Activated CD4-positive, alpha-beta memory T cell treated with anti-CD3 and anti-CD28 coated beads, Interleukin-2, amount 10 ng/mL, durations not matched to agents 7 days and 5 days (primary cell): Measurements from ENCODE around the gene CCDC182. TPM values are rescaled to one million over a fixed set of nuclear protein-coding genes. Genes with fewer than 3 reads are reported as not detected.

Source experiments
- CTCF ChIA-PET: fragments of 350-600 bp; sonication (Branson Sonifier 250); formaldehyde crosslinking; loops from one replicate; lab custom pipeline; 2021; ENCODE audit warnings: antibody characterized with exemption, inconsistent platforms; lab: Charles Lee
- POLR2A ChIA-PET: fragments of 350-600 bp; sonication (Branson Sonifier 250); formaldehyde crosslinking; loops from one replicate; lab custom pipeline; 2021; ENCODE audit warnings: antibody characterized with exemption; lab: Charles Lee
- DNase-seq: peaks from one replicate; pipeline ENCODE4 v3.0.0-alpha.2; 2020
- H3K27ac Mint-ChIP-seq: one replicate; pipeline ENCODE4 v1.8.0; 2021; ENCODE audit warnings: mild to moderate bottlenecking, mixed read lengths
- H3K27me3 Mint-ChIP-seq: one replicate; pipeline ENCODE4 v1.8.0; 2021; ENCODE audit warnings: mixed read lengths
- H3K36me3 Mint-ChIP-seq: one replicate; pipeline ENCODE4 v1.8.0; 2021; ENCODE audit warnings: low read depth, mixed read lengths
- H3K4me1 Mint-ChIP-seq: one replicate; pipeline ENCODE4 v1.8.0; 2021; ENCODE audit warnings: mixed read lengths
- H3K4me3 Mint-ChIP-seq: one replicate; pipeline ENCODE4 v1.8.0; 2021; ENCODE audit warnings: mild to moderate bottlenecking, mixed read lengths
- H3K9me3 Mint-ChIP-seq: one replicate; pipeline ENCODE4 v1.8.0; 2021; ENCODE audit warnings: mixed read lengths
- total RNA-seq, 2 experiments: library from RNA; stranded (reverse); gene quantifications; one replicate each; pipeline ENCODE4 v1.2.3, GENCODE V29; 2021

Gene CCDC182
- not detected for total RNA-seq

GRCh38 chr17:57745242-57745641, at the start of gene CCDC182:
Gene CCDC182, minus strand, starts transcription at chr17:57745299. Its CDS starts 27 bp downstream, at chr17:57745272.
- H3K36me3 Mint-ChIP-seq, result no peaks in the 10 kb centered on the region
- DNase-seq, result no peak
- ChIA-PET POLR2A (no interaction called here), CTCF (interaction anchor here (3.4 kb wide), 1 partner anchor 502 kb away, joined by 48 read pairs; no protein-coding TSS in a partner anchor)
- peaks cover 8% of the 10 kb centered on the region for H3K4me1 Mint-ChIP-seq
- H3K27me3 Mint-ChIP-seq, result peaks cover 15% of the 10 kb centered on the region
- H3K4me3 Mint-ChIP-seq, result no peak within 1 kb of the TSS
- no peak within 1 kb of the TSS for H3K27ac Mint-ChIP-seq
- H3K9me3 Mint-ChIP-seq, result no peaks in the 10 kb centered on the region

- Mint-ChIP-seq H3K4me1 (no peaks in the 10 kb centered on the region), H3K36me3 (no peaks in the 10 kb centered on the region)
- CTCF ChIA-PET, result interaction anchor here (0.7 to 2.0 kb wide), 3 partner anchors 12 to 226 kb away, joined by 3 to 14 read pairs (median 4); no protein-coding TSS in a partner anchor
These were observed 49.7 kb upstream of the CCDC182 start for GRCh38 chr17:57794841-57795240.

GRCh38 chr17:57788725-57789124, 43.6 kb upstream of the CCDC182 start:
- no peak for DNase-seq
- CTCF ChIA-PET, result no interaction called here
- Mint-ChIP-seq H3K27me3 (peaks cover 38% of the 10 kb centered on the region), H3K4me1 (no peaks in the 10 kb centered on the region), H3K27ac (no peak overlapping the region), H3K36me3 (no peaks in the 10 kb centered on the region), H3K4me3 (no peak overlapping the region), H3K9me3 (no peaks in the 10 kb centered on the region)
- POLR2A ChIA-PET, result no interaction called here

More at GRCh38 chr17:57794841-57795240, 49.7 kb upstream of the CCDC182 start:
- H3K9me3 Mint-ChIP-seq, result no peaks in the 10 kb centered on the region
- H3K4me3 Mint-ChIP-seq, result no peak overlapping the region
- POLR2A ChIA-PET, result interaction anchor here (0.7 kb wide), 1 partner anchor 133 kb away, joined by 3 read pairs; no protein-coding TSS in a partner anchor
- peaks cover 35% of the 10 kb centered on the region for H3K27me3 Mint-ChIP-seq
- no peak overlapping the region for H3K27ac Mint-ChIP-seq
- no peak for DNase-seq

- Mint-ChIP-seq H3K27me3 (peaks cover 26% of the 10 kb centered on the region), H3K36me3 (no peaks in the 10 kb centered on the region), H3K4me3 (no peak overlapping the region), H3K27ac (no peak overlapping the region), H3K9me3 (no peaks in the 10 kb centered on the region), H3K4me1 (no peaks in the 10 kb centered on the region)
- CTCF ChIA-PET, result interaction anchor here (2.7 kb wide), 1 partner anchor 7 kb away, joined by 18 read pairs; no protein-coding TSS in a partner anchor
- POLR2A ChIA-PET, result no interaction called here
- DNase-seq, result no peak
These were observed 39.9 kb upstream of the CCDC182 start for GRCh38 chr17:57785022-57785421.

GRCh38 chr17:57784226-57784895, 39.3 kb upstream of the CCDC182 start:
- ChIA-PET CTCF (interaction anchor here (0.9 to 2.7 kb wide), 24 partner anchors 8 to 715 kb away, joined by 3 to 24 read pairs (median 4); no protein-coding TSS in a partner anchor), POLR2A (no interaction called here)
- H3K27me3 Mint-ChIP-seq, result peaks cover 24% of the 10 kb centered on the region
- H3K4me3 Mint-ChIP-seq, result no peak overlapping the region
- no peaks in the 10 kb centered on the region for H3K36me3 Mint-ChIP-seq
- no peaks in the 10 kb centered on the region for H3K4me1 Mint-ChIP-seq
- DNase-seq, result no peak
- no peak overlapping the region for H3K27ac Mint-ChIP-seq
- no peaks in the 10 kb centered on the region for H3K9me3 Mint-ChIP-seq

- Mint-ChIP-seq H3K4me1 (no peaks in the 10 kb centered on the region), H3K9me3 (no peaks in the 10 kb centered on the region), H3K4me3 (no peak overlapping the region), H3K27ac (no peak overlapping the region), H3K36me3 (no peaks in the 10 kb centered on the region), H3K27me3 (peaks cover 20% of the 10 kb centered on the region)
- peak; percentile 81 for DNase-seq
- CTCF ChIA-PET, result interaction anchor here (0.6 to 2.7 kb wide), 37 partner anchors 9 to 714 kb away, joined by 3 to 24 read pairs (median 3); no protein-coding TSS in a partner anchor
- POLR2A ChIA-PET, result interaction anchor here (1.1 kb wide), 1 partner anchor 22 kb away, joined by 3 read pairs; no protein-coding TSS in a partner anchor
These were observed 38.2 kb upstream of the CCDC182 start for GRCh38 chr17:57783338-57783742.

- H3K9me3 Mint-ChIP-seq, result no peaks in the 10 kb centered on the region
- H3K27ac Mint-ChIP-seq, result no peak overlapping the region
- ChIA-PET POLR2A (interaction anchor here (1.1 kb wide), 1 partner anchor 21 kb away, joined by 3 read pairs; no protein-coding TSS in a partner anchor), CTCF (interaction anchor here (0.5 to 2.7 kb wide), 28 partner anchors 9 to 713 kb away, joined by 3 to 24 read pairs (median 4); no protein-coding TSS in a partner anchor)
- H3K4me1 Mint-ChIP-seq, result no peaks in the 10 kb centered on the region
- no peak for DNase-seq
- no peaks in the 10 kb centered on the region for H3K36me3 Mint-ChIP-seq
- H3K27me3 Mint-ChIP-seq, result peaks cover 21% of the 10 kb centered on the region
- H3K4me3 Mint-ChIP-seq, result no peak overlapping the region
These were observed 37.7 kb upstream of the CCDC182 start for GRCh38 chr17:57782647-57783337.

- no peaks in the 10 kb centered on the region for H3K9me3 Mint-ChIP-seq
- no peaks in the 10 kb centered on the region for H3K4me1 Mint-ChIP-seq
- H3K27me3 Mint-ChIP-seq, result peaks cover 19% of the 10 kb centered on the region
- H3K4me3 Mint-ChIP-seq, result no peak overlapping the region
- POLR2A ChIA-PET, result no interaction called here
- H3K36me3 Mint-ChIP-seq, result no peaks in the 10 kb centered on the region
- CTCF ChIA-PET, result interaction anchor here (2.0 to 2.5 kb wide), 4 partner anchors 12 to 51 kb away, joined by 9 to 24 read pairs (median 17); no protein-coding TSS in a partner anchor
- H3K27ac Mint-ChIP-seq, result no peak overlapping the region
- DNase-seq, result no peak
These were observed 37.0 kb upstream of the CCDC182 start for GRCh38 chr17:57782062-57782490.

- CTCF ChIA-PET, result no interaction called here
- H3K27me3 Mint-ChIP-seq, result peaks cover 17% of the 10 kb centered on the region
These were observed 36.4 kb upstream of the CCDC182 start for GRCh38 chr17:57781386-57782061.

GRCh38 chr17:57779706-57780105, 34.6 kb upstream of the CCDC182 start:
- no peaks in the 10 kb centered on the region for H3K9me3 Mint-ChIP-seq
- POLR2A ChIA-PET, result no interaction called here
- H3K36me3 Mint-ChIP-seq, result no peaks in the 10 kb centered on the region
- no peak for DNase-seq
- H3K27me3 Mint-ChIP-seq, result peaks cover 27% of the 10 kb centered on the region
- H3K4me3 Mint-ChIP-seq, result no peak overlapping the region
- CTCF ChIA-PET, result interaction anchor here (1.0 kb wide), 1 partner anchor 17 kb away, joined by 3 read pairs; no protein-coding TSS in a partner anchor
- H3K4me1 Mint-ChIP-seq, result no peaks in the 10 kb centered on the region
- no peak overlapping the region for H3K27ac Mint-ChIP-seq

More at GRCh38 chr17:57781386-57782061, 36.4 kb upstream of the CCDC182 start:
- Mint-ChIP-seq H3K4me3 (no peak overlapping the region), H3K27ac (no peak overlapping the region), H3K4me1 (no peaks in the 10 kb centered on the region), H3K36me3 (no peaks in the 10 kb centered on the region), H3K9me3 (no peaks in the 10 kb centered on the region)
- no peak for DNase-seq
- POLR2A ChIA-PET, result no interaction called here

GRCh38 chr17:57778306-57778705, 33.2 kb upstream of the CCDC182 start:
- CTCF ChIA-PET, result no interaction called here
- no peaks in the 10 kb centered on the region for H3K36me3 Mint-ChIP-seq
- H3K4me1 Mint-ChIP-seq, result no peaks in the 10 kb centered on the region
- DNase-seq, result no peak
- H3K9me3 Mint-ChIP-seq, result no peaks in the 10 kb centered on the region
- H3K4me3 Mint-ChIP-seq, result no peak overlapping the region
- H3K27me3 Mint-ChIP-seq, result peaks cover 39% of the 10 kb centered on the region
- POLR2A ChIA-PET, result no interaction called here
- H3K27ac Mint-ChIP-seq, result no peak overlapping the region

- POLR2A ChIA-PET, result no interaction called here
- Mint-ChIP-seq H3K9me3 (no peaks in the 10 kb centered on the region), H3K4me1 (no peaks in the 10 kb centered on the region), H3K27me3 (peaks cover 49% of the 10 kb centered on the region), H3K36me3 (peaks cover 3% of the 10 kb centered on the region), H3K27ac (no peak overlapping the region), H3K4me3 (no peak overlapping the region)
- CTCF ChIA-PET, result interaction anchor here (0.8 kb wide), 1 partner anchor 29 kb away, joined by 3 read pairs; no protein-coding TSS in a partner anchor
- DNase-seq, result no peak
These were observed 31.3 kb upstream of the CCDC182 start for GRCh38 chr17:57776366-57776765.
